Omental fat pad (tissue), 4 donors: ENCODE results near the gene SYNPO2L. TPM values are rescaled to one million over a fixed set of nuclear protein-coding genes. Genes with fewer than 3 reads are reported as not detected.

Experiments used
- ATAC-seq: fragments of 150-250 bp; one replicate; pipeline ENCODE4 v1.9.1; 2016; ENCODE audit warnings: mild to moderate bottlenecking, moderate library complexity; ENCODE audit not compliant: low FRiP score
- DNase-seq: peaks from one replicate; pipeline ENCODE4 v3.0.0-alpha.2; 2019; ENCODE audit warnings: low spot score
- total RNA-seq, 4 donors: library from RNA; depleted of rRNA; stranded (reverse); fragments of >200 nt; gene quantifications; one replicate each; pipeline ENCODE4 v1.1.0, GENCODE V29; 2016
- TF ChIP-seq, protein P1 (sequence below), 3 donors: fragments of 450-650 bp; IDR thresholded peaks; one replicate each; pipeline ENCODE4 v1.5.1; 2016 to 2017; ENCODE audit warnings: antibody characterized with exemption in 3 of 3, mild to moderate bottlenecking in 3 of 3, moderate library complexity in 2 of 3

Gene SYNPO2L
- total RNA-seq, 4 donors from 2014 or later = 0.13 TPM; not detected in 3

DNA sequence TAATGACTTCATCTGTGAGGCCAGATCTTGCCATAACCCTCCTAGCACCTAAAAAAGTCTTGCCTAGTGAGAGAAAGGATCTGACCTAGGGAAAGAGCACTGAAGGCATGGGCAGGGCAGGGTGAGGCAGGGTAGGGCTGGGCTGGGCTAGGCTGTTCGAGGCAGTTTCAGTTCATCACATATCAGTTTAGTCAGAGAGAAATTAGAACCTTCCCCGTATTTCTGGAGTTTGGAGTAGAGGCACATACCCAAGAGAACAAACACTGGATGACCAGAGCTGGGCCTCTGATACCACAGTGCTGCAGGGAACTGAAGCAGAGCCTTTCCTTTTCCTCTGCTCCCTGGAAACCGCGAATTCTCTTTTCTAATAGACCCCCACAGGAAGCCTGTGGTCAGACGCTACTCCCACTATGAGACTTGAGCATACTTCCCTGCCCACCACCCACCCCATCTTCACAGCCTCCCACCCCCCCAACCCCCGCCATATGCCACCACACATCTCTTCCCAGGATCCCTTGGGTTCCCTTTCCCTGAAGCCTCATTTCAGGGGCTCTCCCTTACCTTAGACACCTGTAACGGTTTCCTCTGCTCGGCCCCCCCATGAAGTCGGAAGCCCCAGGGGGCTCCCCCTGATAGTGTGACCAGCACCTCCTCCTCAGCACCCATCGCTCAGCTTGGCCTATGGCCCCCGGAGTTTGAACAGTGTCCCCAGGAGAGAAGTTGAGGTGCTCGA lies 406 bp downstream of the SYNPO2L start:
- TF ChIP-seq, protein P1, sequence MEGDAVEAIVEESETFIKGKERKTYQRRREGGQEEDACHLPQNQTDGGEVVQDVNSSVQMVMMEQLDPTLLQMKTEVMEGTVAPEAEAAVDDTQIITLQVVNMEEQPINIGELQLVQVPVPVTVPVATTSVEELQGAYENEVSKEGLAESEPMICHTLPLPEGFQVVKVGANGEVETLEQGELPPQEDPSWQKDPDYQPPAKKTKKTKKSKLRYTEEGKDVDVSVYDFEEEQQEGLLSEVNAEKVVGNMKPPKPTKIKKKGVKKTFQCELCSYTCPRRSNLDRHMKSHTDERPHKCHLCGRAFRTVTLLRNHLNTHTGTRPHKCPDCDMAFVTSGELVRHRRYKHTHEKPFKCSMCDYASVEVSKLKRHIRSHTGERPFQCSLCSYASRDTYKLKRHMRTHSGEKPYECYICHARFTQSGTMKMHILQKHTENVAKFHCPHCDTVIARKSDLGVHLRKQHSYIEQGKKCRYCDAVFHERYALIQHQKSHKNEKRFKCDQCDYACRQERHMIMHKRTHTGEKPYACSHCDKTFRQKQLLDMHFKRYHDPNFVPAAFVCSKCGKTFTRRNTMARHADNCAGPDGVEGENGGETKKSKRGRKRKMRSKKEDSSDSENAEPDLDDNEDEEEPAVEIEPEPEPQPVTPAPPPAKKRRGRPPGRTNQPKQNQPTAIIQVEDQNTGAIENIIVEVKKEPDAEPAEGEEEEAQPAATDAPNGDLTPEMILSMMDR (IDR thresholded peaks at IDR 0.05) = no peak
- no peak for DNase-seq
- no peak for ATAC-seq

DNA sequence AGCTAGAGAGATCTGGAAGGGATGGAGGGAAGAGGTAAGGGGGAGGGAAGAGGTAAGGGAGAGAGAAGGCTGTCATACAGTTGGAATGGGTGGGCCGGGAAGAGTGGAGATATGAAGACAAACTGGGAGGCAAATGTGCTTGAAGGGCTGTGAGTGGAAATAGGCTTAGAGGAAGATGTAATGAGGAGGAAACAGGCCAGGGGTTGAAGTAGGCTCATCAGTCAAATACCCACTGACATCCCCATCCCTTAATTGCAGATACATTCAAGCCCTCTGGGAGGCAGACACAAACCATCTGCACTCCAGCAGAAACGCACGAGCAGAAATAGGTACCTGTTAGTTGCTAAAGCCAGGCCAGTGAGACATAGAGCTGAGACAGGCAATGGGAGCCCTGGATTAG lies 2.1 kb downstream of the SYNPO2L start:
- ATAC-seq = no peak
- TF ChIP-seq, protein P1 (IDR thresholded peaks at IDR 0.05) = no peak
- DNase-seq = no peak

DNA sequence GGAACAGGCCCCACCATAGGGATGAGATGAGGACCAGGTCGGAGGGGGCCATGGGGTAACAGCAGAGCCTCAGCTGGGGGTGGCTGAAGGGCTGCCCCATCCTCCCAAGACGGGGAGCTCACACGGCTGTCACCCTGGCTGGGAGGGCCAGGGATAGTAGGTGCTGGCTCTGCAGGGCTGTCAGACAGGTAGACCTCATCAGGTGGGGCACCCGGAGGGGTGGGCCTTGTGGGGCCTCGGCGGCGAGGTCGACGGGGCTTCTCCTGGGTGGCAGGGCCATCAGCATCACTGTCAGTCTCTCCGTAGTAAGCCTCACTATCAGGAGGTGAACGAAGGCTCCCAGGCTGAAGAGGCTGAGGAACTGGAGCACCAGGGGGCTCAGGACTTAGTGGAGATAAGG lies 2.6 kb downstream of the SYNPO2L start:
- no peak for DNase-seq
- no peak for ATAC-seq
- TF ChIP-seq, protein P1 (IDR thresholded peaks at IDR 0.05) = no peak

GRCh38 chr10:73650537-73651331 lies 5.1 kb downstream of the SYNPO2L start:
- no peak for ATAC-seq
- TF ChIP-seq, protein P1 (IDR thresholded peaks at IDR 0.05) = no peak
- no peak for DNase-seq

GRCh38 chr10:73649876-73650536 lies 5.8 kb downstream of the SYNPO2L start:
- DNase-seq (no peak), ATAC-seq (no peak)
- TF ChIP-seq, protein P1 (IDR thresholded peaks at IDR 0.05) = no peak

DNA sequence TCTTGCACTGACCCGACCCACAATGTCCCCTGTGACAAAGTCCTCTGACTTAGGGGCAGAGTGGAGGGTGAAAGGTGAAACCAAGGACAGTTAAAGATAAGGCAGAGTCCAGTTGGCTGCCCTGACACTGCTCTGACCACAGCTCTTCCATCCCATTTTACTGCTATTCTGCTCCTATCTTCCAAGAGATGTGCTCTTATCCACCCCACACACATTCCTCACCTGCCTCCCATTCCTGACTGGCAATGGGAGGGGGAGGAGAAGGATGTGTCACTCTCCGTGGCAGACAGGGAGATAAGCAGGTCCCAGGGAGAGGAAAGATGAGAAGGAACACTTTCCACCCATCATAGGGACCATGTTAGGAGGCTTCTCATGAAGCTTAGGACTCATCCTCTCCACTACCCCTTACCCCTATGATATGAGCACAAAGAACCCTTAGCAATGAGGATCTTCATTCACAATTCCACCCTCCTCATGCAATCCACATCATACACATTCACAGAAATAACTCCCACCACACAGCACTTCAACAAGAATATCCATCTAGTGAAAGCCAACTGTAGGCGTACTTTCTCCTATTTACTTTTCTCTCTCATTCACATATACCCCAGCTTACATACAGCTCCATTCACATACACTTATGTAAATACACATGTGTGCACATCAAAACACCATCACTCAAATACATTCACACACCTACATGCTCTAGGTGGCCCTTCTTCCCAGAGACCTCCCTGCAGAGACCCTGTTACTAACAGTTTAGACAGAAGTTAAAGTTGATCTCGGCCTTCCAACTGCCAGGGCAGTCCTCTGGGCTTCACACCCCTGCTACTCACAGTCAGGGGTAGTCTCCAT lies 6.6 kb downstream of the SYNPO2L start:
- DNase-seq = no peak
- TF ChIP-seq, protein P1 (IDR thresholded peaks at IDR 0.05) = no peak
- peak; percentile 31 for ATAC-seq
